Lower leg skin (tissue), 4 donors: ENCODE data around the gene GLP2R. TPM values are rescaled to one million over a fixed set of nuclear protein-coding genes. Genes with fewer than 3 reads are reported as not detected.
A peak's percentile ranks its signal among the peaks of the same experiment; 100 is the strongest.

Source experiments
- DNase-seq, 2 donors: peaks; one replicate each; pipeline ENCODE4 v3.0.0-alpha.2; 2019; ENCODE audit warnings: low spot score in 2 of 2
- H3K4me3 ChIP-seq: fragments of 200-600 bp; sonication (generic); 2 replicates; pipeline ENCODE4 v1.5.1; 2017; ENCODE audit warnings: mild to moderate bottlenecking, low read depth; ENCODE audit not compliant: poor library complexity, severe bottlenecking
- CTCF ChIP-seq, 3 donors: fragments of 450-650 bp; IDR thresholded peaks; one replicate each; pipeline ENCODE4 v1.5.1; 2016; ENCODE audit warnings: antibody characterized with exemption in 3 of 3, mild to moderate bottlenecking in 3 of 3, moderate library complexity in 2 of 3
- POLR2A ChIP-seq, 2 donors: fragments of 450-650 bp; IDR thresholded peaks; one replicate each; pipeline ENCODE4 v1.6.1; 2016 to 2017; ENCODE audit warnings: antibody characterized with exemption in 2 of 2, mild to moderate bottlenecking in 1 of 2, moderate library complexity in 1 of 2
- WGBS, 2 donors: methylation state at CpG; one replicate each; pipeline ENCODE4 v1.1.5; 2018; 5-methylcytosine and 5-hydroxymethylcytosine counted together
- intact Hi-C: fragments of 100-400 bp; cut with DNase I; formaldehyde crosslinking; loops from one replicate; pipeline ENCODE4 v1.15.0; 2023; ENCODE audit warnings: low total_unique reads
- total RNA-seq, 4 donors: library from RNA; depleted of rRNA; stranded (reverse); fragments of >200 nt; gene quantifications; one replicate each; pipeline ENCODE4 v1.1.0, GENCODE V29; 2016

GLP2R gene
- total RNA-seq, 4 donors from 2014 or later: 1.9 TPM; not detected in 3

GRCh38 chr17:9833922-9834321 lies 8.2 kb downstream of the GLP2R start:
- intact Hi-C loops: no loop called here

GRCh38 chr17:9837551-9838471 lies 12.1 kb downstream of the GLP2R start:
- 57 to 59% methylated on average over 11 of the region's 11 CpGs for WGBS, 2 donors
- intact Hi-C loops: no loop called here
- no peak for TF ChIP-seq POLR2A (IDR thresholded peaks at IDR 0.05)
- no peak for TF ChIP-seq CTCF (IDR thresholded peaks at IDR 0.05)
- peak; percentile 58 to 87 for DNase-seq
- no peak overlapping the region for H3K4me3 ChIP-seq

More at GRCh38 chr17:9833922-9834321, 8.2 kb downstream of the GLP2R start:
- no peak for DNase-seq
- WGBS, 2 donors: 83 to 87% methylated on average over 4 of the region's 4 CpGs
- TF ChIP-seq CTCF (IDR thresholded peaks at IDR 0.05): no peak
- no peak for TF ChIP-seq POLR2A (IDR thresholded peaks at IDR 0.05)
- no peak overlapping the region for H3K4me3 ChIP-seq

GRCh38 chr17:9839433-9839832 lies 13.7 kb downstream of the GLP2R start:
- no peak for TF ChIP-seq POLR2A (IDR thresholded peaks at IDR 0.05)
- TF ChIP-seq CTCF (IDR thresholded peaks at IDR 0.05): no peak
- DNase-seq: peak in 1 of 2 donors; percentile 67
- no peak overlapping the region for H3K4me3 ChIP-seq
- intact Hi-C loops: no loop called here
- 65 to 82% methylated on average over 4 of the region's 4 CpGs for WGBS, 2 donors

GRCh38 chr17:9842057-9842758 lies 16.5 kb downstream of the GLP2R start:
- H3K4me3 ChIP-seq: no peak overlapping the region
- TF ChIP-seq CTCF (IDR thresholded peaks at IDR 0.05): no peak
- no peak for TF ChIP-seq POLR2A (IDR thresholded peaks at IDR 0.05)
- 66 to 69% methylated on average over 11 to 14 of the region's 14 CpGs for WGBS, 2 donors
- DNase-seq: peak; percentile 60 to 88
- intact Hi-C loops: no loop called here

GRCh38 chr17:9843152-9844010 lies 17.7 kb downstream of the GLP2R start:
- TF ChIP-seq CTCF (IDR thresholded peaks at IDR 0.05): no peak
- no peak for TF ChIP-seq POLR2A (IDR thresholded peaks at IDR 0.05)
- H3K4me3 ChIP-seq: no peak overlapping the region
- intact Hi-C loops: no loop called here
- 76 to 78% methylated on average over 14 of the region's 14 CpGs for WGBS, 2 donors
- DNase-seq: no peak
